Measurements from ENCODE around the gene CNTROB. TPM values are rescaled to one million over a fixed set of nuclear protein-coding genes. Genes with fewer than 3 reads are reported as not detected.

CNTROB gene
- polyA plus RNA-seq, 4 donors, result 18.4 to 24.6 (median 24.0) TPM

DNA sequence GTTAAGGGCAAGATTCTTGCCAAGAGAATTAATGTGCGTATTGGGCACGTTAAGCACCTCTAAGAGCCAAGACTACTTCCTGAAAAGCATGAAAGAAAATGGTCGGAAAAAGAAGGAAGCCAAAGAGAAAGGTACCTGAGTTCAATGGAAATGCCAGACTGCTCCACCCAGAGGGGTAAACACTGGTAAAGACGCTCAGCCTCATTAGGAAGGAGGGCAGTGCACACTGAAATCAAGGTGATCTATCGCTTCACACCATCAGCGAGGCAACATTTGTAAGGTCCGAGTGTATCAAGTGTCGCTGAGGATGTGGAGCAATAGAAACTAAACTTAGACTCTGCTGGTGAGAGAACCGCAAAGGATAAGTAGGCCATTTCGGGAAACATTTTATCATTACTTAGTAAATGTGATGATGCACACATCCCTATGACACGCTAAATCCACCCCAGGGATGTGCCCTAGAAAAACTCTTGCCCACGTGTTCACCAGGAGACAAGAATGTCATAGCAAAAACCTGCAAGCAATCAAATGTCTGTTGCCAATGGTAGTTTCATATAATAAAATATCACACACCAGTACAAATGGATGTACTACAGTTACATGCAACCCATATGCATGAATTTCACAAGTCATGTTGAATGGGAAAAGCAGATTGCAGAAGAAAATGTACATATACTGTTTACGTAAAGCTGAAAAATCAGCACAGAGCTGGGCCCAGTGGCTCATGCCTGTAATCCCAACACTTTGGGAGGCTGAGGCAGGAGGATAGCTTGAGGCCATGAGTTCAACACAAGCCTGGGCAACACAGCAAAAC, 23.6 kb downstream of the CNTROB start:
- H3K4me3 ChIP-seq (ENCODE audit: low read depth in 1 of 3, low read length in 3 of 3), result no peak overlapping the region
- no peaks in the 10 kb centered on the region for H3K9me3 ChIP-seq (ENCODE audit: control insufficient read depth in 2 of 2, insufficient read depth in 1 of 2, low read depth in 1 of 2, low read length in 1 of 2)
- no peaks in the 10 kb centered on the region for H3K4me1 ChIP-seq (ENCODE audit: control insufficient read depth in 3 of 3, insufficient read depth in 2 of 3, low read depth in 1 of 3, low read length in 2 of 3)
- DNase-seq (no peak), FAIRE-seq (no peak)
- H3K27me3 ChIP-seq (ENCODE audit: control insufficient read depth in 3 of 3, insufficient read depth in 3 of 3, low read length in 3 of 3), result peaks cover 0 to 3% (median 2%) of the 10 kb centered on the region in 3 donors
- H3K27ac ChIP-seq (ENCODE audit: low read depth in 1 of 3, low read length in 2 of 3), result no peak overlapping the region
- H3K36me3 ChIP-seq (ENCODE audit: control insufficient read depth in 3 of 3, insufficient read depth in 2 of 3, low read depth in 1 of 3, low read length in 3 of 3), result peaks cover 0 to 2% (median 2%) of the 10 kb centered on the region in 3 donors
- 74 to 79% (median 79%) methylated on average over 13 of the region's 13 CpGs for WGBS, 3 donors

DNA sequence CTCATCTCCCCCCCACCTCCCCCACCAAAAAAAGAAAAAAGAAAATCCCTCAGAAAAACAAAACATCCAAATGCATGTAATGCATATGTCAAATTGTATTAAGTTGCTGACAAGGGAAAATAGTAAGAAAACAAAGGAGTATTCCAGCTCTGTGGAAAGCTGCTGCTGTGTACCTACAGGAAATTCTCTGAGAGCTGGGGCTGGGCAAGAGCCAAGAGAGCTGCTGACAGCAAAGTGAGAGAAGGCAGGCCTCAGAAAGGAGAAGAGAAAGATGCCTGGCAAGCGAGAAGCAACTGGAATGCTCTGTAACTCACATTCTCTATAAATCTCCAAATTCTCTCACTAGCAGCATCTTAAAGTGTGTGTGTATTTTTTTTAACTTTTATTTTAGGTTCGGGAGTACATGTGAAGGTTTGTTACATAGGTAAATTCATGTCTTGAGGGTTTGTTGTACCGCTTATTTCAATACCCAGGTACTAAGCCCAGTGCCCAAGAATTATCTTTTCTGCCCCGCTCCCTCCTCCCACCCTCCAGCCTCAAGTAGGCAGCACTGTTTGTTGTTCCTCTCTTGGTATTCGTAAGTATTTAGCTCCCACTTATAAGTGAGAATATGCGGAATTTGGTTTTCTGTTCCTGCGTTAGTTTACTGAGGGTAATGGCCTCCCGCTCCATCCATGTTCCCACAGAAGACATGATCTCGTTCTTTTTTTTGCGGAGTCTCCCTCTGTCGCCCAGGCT, 24.4 kb downstream of the CNTROB start:
- Histone ChIP-seq H3K36me3 (ENCODE audit: control insufficient read depth in 3 of 3, insufficient read depth in 2 of 3, low read depth in 1 of 3, low read length in 3 of 3) (peaks cover 0 to 2% (median 0%) of the 10 kb centered on the region in 3 donors), H3K9me3 (ENCODE audit: control insufficient read depth in 2 of 2, insufficient read depth in 1 of 2, low read depth in 1 of 2, low read length in 1 of 2) (no peaks in the 10 kb centered on the region), H3K27ac (ENCODE audit: low read depth in 1 of 3, low read length in 2 of 3) (no peak overlapping the region), H3K27me3 (ENCODE audit: control insufficient read depth in 3 of 3, insufficient read depth in 3 of 3, low read length in 3 of 3) (peaks cover 0 to 3% (median 2%) of the 10 kb centered on the region in 3 donors), H3K4me3 (ENCODE audit: low read depth in 1 of 3, low read length in 3 of 3) (no peak overlapping the region), H3K4me1 (ENCODE audit: control insufficient read depth in 3 of 3, insufficient read depth in 2 of 3, low read depth in 1 of 3, low read length in 2 of 3) (no peaks in the 10 kb centered on the region)
- FAIRE-seq (no peak), DNase-seq (peak in 1 of 2 donors; percentile 6)
- 82 to 87% (median 84%) methylated on average over 11 of the region's 11 CpGs for WGBS, 3 donors

DNA sequence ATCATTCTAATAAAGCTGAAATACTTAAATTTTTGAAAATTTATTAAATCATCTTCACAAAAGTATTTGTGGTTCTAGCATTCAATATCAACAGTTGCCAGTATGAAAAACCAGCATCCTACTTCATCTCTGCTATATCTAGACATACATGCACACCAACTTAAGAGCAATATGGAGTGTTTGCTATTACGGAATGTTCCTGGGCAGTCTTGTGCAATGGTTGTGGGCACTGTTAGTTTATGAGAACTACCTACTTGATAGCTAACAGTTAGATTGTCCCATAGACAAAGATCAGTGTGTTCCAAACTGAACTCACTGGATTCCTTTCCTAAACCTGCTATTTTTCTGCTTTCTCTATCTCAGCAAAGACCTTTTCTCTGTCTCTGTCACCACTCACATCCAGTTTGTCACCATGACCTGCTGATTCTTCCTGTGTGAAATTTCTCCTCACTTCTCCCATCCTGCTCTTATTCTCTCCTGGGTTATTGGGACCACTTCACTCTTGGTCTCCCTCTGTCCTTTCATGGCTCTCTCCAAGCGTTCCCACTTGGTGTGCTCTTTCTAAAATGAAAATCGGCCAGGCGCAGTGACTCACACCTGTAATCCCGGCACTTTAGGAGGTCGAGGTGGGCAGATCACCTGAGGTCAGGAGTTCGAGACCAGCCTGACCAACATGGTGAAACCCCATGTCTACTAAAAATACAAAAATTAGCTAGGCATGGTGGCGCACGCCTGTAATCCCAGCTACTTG, 27.7 kb downstream of the CNTROB start:
- H3K27ac ChIP-seq (ENCODE audit: low read depth in 1 of 3, low read length in 2 of 3), result no peak overlapping the region
- no peaks in the 10 kb centered on the region for H3K4me1 ChIP-seq (ENCODE audit: control insufficient read depth in 3 of 3, insufficient read depth in 2 of 3, low read depth in 1 of 3, low read length in 2 of 3)
- H3K9me3 ChIP-seq (ENCODE audit: control insufficient read depth in 2 of 2, insufficient read depth in 1 of 2, low read depth in 1 of 2, low read length in 1 of 2), result no peaks in the 10 kb centered on the region
- 75 to 87% (median 84%) methylated on average over 9 of the region's 9 CpGs for WGBS, 3 donors
- no peaks in the 10 kb centered on the region for H3K36me3 ChIP-seq (ENCODE audit: control insufficient read depth in 3 of 3, insufficient read depth in 2 of 3, low read depth in 1 of 3, low read length in 3 of 3)
- DNase-seq, result no peak
- H3K4me3 ChIP-seq (ENCODE audit: low read depth in 1 of 3, low read length in 3 of 3), result no peak overlapping the region
- H3K27me3 ChIP-seq (ENCODE audit: control insufficient read depth in 3 of 3, insufficient read depth in 3 of 3, low read length in 3 of 3), result peaks cover 0 to 5% (median 2%) of the 10 kb centered on the region in 3 donors
- no peak for FAIRE-seq

DNA sequence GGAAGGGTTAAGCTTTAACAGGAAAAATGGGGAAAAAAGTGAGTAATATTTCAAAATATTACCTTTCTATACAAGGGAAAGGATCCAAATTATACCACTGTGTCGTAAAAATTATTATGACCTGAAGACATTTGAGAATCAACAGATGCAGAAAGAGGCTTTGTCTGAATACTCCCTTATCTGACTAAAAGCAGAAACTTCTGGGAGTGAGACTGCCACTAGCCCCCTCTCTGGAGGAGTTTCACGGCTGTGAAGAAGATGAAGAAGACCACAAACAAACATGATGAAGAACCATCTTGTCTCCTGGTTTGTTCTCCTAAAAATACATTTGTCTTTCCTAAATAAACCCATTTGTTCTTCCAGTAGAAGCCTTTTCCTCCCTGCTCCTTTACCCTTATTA, 29.4 kb downstream of the CNTROB start:
- Histone ChIP-seq H3K9me3 (ENCODE audit: control insufficient read depth in 2 of 2, insufficient read depth in 1 of 2, low read depth in 1 of 2, low read length in 1 of 2) (no peaks in the 10 kb centered on the region), H3K4me1 (ENCODE audit: control insufficient read depth in 3 of 3, insufficient read depth in 2 of 3, low read depth in 1 of 3, low read length in 2 of 3) (no peaks in the 10 kb centered on the region), H3K4me3 (ENCODE audit: low read depth in 1 of 3, low read length in 3 of 3) (no peak overlapping the region), H3K27me3 (ENCODE audit: control insufficient read depth in 3 of 3, insufficient read depth in 3 of 3, low read length in 3 of 3) (peaks cover 0 to 5% (median 2%) of the 10 kb centered on the region in 3 donors), H3K27ac (ENCODE audit: low read depth in 1 of 3, low read length in 2 of 3) (no peak overlapping the region), H3K36me3 (ENCODE audit: control insufficient read depth in 3 of 3, insufficient read depth in 2 of 3, low read depth in 1 of 3, low read length in 3 of 3) (no peaks in the 10 kb centered on the region)
- DNase-seq, result no peak
- 34 to 41% (median 39%) methylated on average over 2 of the region's 2 CpGs for WGBS, 3 donors
- FAIRE-seq, result no peak

DNA sequence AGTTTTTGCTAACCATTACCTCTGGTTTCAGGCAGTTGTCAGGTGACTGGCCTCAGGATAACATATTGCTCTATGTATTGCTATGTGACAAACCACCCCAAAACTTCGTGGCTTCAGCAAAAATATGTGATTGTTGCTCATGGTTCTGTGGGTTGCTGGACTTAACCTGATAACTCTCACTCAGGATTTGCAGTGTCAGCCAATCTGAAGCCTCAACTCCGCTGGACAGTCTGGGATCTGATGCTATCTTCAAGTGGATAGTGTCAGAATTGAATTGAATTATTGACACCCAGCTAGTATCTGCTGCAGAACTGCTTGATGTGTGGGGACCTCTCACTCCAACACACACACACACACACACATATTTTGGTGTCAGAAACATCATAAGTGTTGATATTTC, 35.7 kb downstream of the CNTROB start:
- Histone ChIP-seq H3K9me3 (ENCODE audit: control insufficient read depth in 2 of 2, insufficient read depth in 1 of 2, low read depth in 1 of 2, low read length in 1 of 2) (no peaks in the 10 kb centered on the region), H3K4me1 (ENCODE audit: control insufficient read depth in 3 of 3, insufficient read depth in 2 of 3, low read depth in 1 of 3, low read length in 2 of 3) (no peaks in the 10 kb centered on the region), H3K27me3 (ENCODE audit: control insufficient read depth in 3 of 3, insufficient read depth in 3 of 3, low read length in 3 of 3) (no peaks in the 10 kb centered on the region), H3K27ac (ENCODE audit: low read depth in 1 of 3, low read length in 2 of 3) (no peak overlapping the region), H3K4me3 (ENCODE audit: low read depth in 1 of 3, low read length in 3 of 3) (no peak overlapping the region), H3K36me3 (ENCODE audit: control insufficient read depth in 3 of 3, insufficient read depth in 2 of 3, low read depth in 1 of 3, low read length in 3 of 3) (no peaks in the 10 kb centered on the region)
- DNase-seq (no peak), FAIRE-seq (no peak)
- 47 to 57% (median 50%) methylated on average over 2 of the region's 2 CpGs for WGBS, 3 donors

DNA sequence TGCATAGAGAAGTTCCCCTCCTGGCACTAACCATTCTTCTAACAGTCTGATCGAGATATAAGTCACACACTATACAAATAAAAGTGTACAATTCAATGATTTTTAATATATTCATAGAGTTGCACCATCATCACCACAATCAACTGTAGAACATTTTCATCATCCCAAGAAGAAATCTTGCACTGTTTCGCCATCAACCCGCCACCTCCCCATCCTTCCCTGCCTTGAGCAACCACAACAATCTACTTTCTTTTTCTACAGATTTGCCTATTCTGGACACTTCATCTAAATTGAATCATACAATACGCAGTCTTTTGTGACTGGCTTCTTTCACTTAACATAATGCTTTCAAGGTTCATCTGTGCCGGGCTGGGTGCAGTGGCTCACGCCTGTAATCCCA, 37.4 kb downstream of the CNTROB start:
- H3K4me3 ChIP-seq (ENCODE audit: low read depth in 1 of 3, low read length in 3 of 3), result no peak overlapping the region
- no peaks in the 10 kb centered on the region for H3K27me3 ChIP-seq (ENCODE audit: control insufficient read depth in 3 of 3, insufficient read depth in 3 of 3, low read length in 3 of 3)
- H3K27ac ChIP-seq (ENCODE audit: low read depth in 1 of 3, low read length in 2 of 3), result no peak overlapping the region
- no peak for FAIRE-seq
- no peak for DNase-seq
- H3K9me3 ChIP-seq (ENCODE audit: control insufficient read depth in 2 of 2, insufficient read depth in 1 of 2, low read depth in 1 of 2, low read length in 1 of 2), result peaks cover 0 to 4% of the 10 kb centered on the region in 2 donors
- 83 to 88% (median 84%) methylated on average over 6 of the region's 6 CpGs for WGBS, 3 donors
- H3K4me1 ChIP-seq (ENCODE audit: control insufficient read depth in 3 of 3, insufficient read depth in 2 of 3, low read depth in 1 of 3, low read length in 2 of 3), result no peaks in the 10 kb centered on the region
- H3K36me3 ChIP-seq (ENCODE audit: control insufficient read depth in 3 of 3, insufficient read depth in 2 of 3, low read depth in 1 of 3, low read length in 3 of 3), result no peaks in the 10 kb centered on the region

DNA sequence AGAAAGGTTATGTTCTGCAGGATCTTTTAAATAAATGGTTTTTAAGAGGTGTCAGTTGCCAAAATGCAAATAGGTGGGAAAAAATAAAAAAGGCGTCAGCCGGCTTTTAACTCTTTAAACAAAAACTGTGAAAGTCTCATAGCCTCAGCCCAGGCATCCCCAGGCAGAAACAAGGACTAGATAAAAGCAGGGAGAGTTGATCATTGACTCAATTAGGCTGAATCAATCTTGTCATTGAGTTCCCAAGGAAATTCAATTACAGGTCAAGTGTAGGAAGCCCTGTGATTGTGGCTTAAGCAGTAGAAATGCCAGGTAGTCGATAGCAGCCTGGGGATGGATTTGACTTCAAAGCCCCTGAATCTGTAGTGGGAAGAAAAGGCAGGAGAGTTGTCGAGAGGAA, 39.6 kb downstream of the CNTROB start:
- WGBS, 3 donors, result 75 to 86% (median 78%) methylated on average over 4 of the region's 4 CpGs
- H3K4me1 ChIP-seq (ENCODE audit: control insufficient read depth in 3 of 3, insufficient read depth in 2 of 3, low read depth in 1 of 3, low read length in 2 of 3), result peaks cover 0 to 2% (median 0%) of the 10 kb centered on the region in 3 donors
- peaks cover 0 to 15% of the 10 kb centered on the region in 2 donors for H3K9me3 ChIP-seq (ENCODE audit: control insufficient read depth in 2 of 2, insufficient read depth in 1 of 2, low read depth in 1 of 2, low read length in 1 of 2)
- FAIRE-seq (no peak), DNase-seq (no peak)
- H3K36me3 ChIP-seq (ENCODE audit: control insufficient read depth in 3 of 3, insufficient read depth in 2 of 3, low read depth in 1 of 3, low read length in 3 of 3), result no peaks in the 10 kb centered on the region
- H3K4me3 ChIP-seq (ENCODE audit: low read depth in 1 of 3, low read length in 3 of 3), result no peak overlapping the region
- no peaks in the 10 kb centered on the region for H3K27me3 ChIP-seq (ENCODE audit: control insufficient read depth in 3 of 3, insufficient read depth in 3 of 3, low read length in 3 of 3)
- H3K27ac ChIP-seq (ENCODE audit: low read depth in 1 of 3, low read length in 2 of 3), result no peak overlapping the region

DNA sequence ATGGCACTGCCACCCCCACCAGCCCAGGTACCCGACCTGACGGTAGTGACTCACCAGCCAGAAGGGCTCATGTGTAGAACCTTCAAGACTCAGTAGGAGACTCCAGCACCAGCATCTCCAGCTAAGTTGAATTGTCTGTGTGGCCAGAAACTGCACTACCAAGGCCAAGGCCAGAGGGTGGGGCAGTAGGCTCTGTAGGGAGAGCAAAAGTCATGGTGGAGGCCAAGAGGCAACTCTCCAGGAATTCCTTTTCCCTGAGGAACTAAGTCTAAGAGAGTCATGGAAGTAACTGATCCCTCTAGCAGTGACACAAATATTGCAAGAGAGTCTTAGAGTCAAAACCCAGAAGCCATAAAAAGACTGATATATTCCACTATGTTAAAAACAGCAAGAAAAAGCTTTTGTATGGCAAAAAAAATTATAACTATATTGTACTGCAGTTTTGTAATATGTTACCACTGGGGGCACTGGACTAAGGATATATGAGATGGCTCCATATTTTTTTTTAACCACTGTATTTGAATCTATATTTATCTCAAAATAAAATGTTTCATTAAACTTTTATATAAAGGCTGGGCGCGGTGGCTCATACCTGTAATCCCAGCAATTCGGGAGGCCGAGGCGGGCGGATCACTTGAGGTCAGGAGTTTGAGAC, 40.3 kb downstream of the CNTROB start:
- Histone ChIP-seq H3K36me3 (ENCODE audit: control insufficient read depth in 3 of 3, insufficient read depth in 2 of 3, low read depth in 1 of 3, low read length in 3 of 3) (no peaks in the 10 kb centered on the region), H3K4me1 (ENCODE audit: control insufficient read depth in 3 of 3, insufficient read depth in 2 of 3, low read depth in 1 of 3, low read length in 2 of 3) (peaks cover 0 to 5% (median 0%) of the 10 kb centered on the region in 3 donors), H3K27me3 (ENCODE audit: control insufficient read depth in 3 of 3, insufficient read depth in 3 of 3, low read length in 3 of 3) (no peaks in the 10 kb centered on the region), H3K4me3 (ENCODE audit: low read depth in 1 of 3, low read length in 3 of 3) (no peak overlapping the region), H3K9me3 (ENCODE audit: control insufficient read depth in 2 of 2, insufficient read depth in 1 of 2, low read depth in 1 of 2, low read length in 1 of 2) (peaks cover 0 to 15% of the 10 kb centered on the region in 2 donors), H3K27ac (ENCODE audit: low read depth in 1 of 3, low read length in 2 of 3) (no peak overlapping the region)
- FAIRE-seq, result no peak
- no peak for DNase-seq
- 87 to 95% (median 92%) methylated on average over 8 of the region's 8 CpGs for WGBS, 3 donors

Measured in small intestine (tissue), 7 donors.